ENCODE results near the gene C19orf73. TPM values are rescaled to one million over a fixed set of nuclear protein-coding genes. Genes with fewer than 3 reads are reported as not detected.

C19orf73 gene
- total and polyA plus RNA-seq, 9 of the 15 experiments (the other 6 are each of a cell fraction or from before 2014, with no cell fraction given) = 0.08 to 7.4 (median 1.4) TPM

GRCh38 chr19:49155820-49156346 lies 36.9 kb upstream of the C19orf73 start (continued):
- TF ChIP-seq PHF21A (IDR thresholded peaks at IDR 0.05; ENCODE audit: borderline replicate concordance, low read depth) = 0 out of 2 replicates have a peak, but pooled peaks have one; percentile 39
- no peak for TF ChIP-seq ZSCAN32 (CRISPR knock-in tag; IDR thresholded peaks at IDR 0.05)
- TF ChIP-seq ZNF766 (CRISPR knock-in tag; conservative IDR thresholded peaks at IDR 0.05) = no peak
- no peak for TF ChIP-seq ZNF354B (CRISPR knock-in tag; IDR thresholded peaks at IDR 0.05)
- no peak for TF ChIP-seq CC2D1A (IDR thresholded peaks at IDR 0.05)
- no peak for TF ChIP-seq CBFB (CRISPR knock-in tag; IDR thresholded peaks at IDR 0.05)
- no peak for TF ChIP-seq NR4A1 (CRISPR knock-in tag; IDR thresholded peaks at IDR 0.05)
- peak; percentile 64; the same call in 1 of the 2 replicates for TF ChIP-seq NR4A1 (tag; IDR thresholded peaks at IDR 0.05)
- no peak for TF ChIP-seq ZMIZ1 (IDR thresholded peaks at IDR 0.05; ENCODE audit: low read depth in 2 of 2, low read length in 2 of 2)
- peak; percentile 79 for TF ChIP-seq BHLHE40 (IDR thresholded peaks at IDR 0.05; ENCODE audit: low read length)
- no peak for TF ChIP-seq SMARCB1 (IDR thresholded peaks at IDR 0.05; ENCODE audit: insufficient read length, low read depth)
- TF ChIP-seq GATAD2B (IDR thresholded peaks at IDR 0.05; ENCODE audit: borderline replicate concordance) = no peak
- peak; percentile 1; the same call in 1 of the 2 replicates for TF ChIP-seq EP400 (IDR thresholded peaks at IDR 0.05)
- peak; percentile 39; the same call in 1 of the 2 replicates for TF ChIP-seq CBFA2T3 (IDR thresholded peaks at IDR 0.05)

All from K562 (cell line).